Neural progenitor cell (in vitro differentiated cells): ENCODE measurements around the gene TOR3A.

ENCODE experiments used
- EZH2 ChIP-seq: fragments of 200-600 bp; sonication (generic); IDR thresholded peaks from 2 replicates; pipeline ENCODE4 v1.6.1; 2017; ENCODE audit warnings: antibody characterized with exemption, mild to moderate bottlenecking, moderate library complexity
- EZH2phosphoT487 ChIP-seq: fragments of 200-600 bp; sonication (generic); IDR thresholded peaks from 2 replicates; pipeline ENCODE4 v1.6.1; 2017; ENCODE audit warnings: antibody characterized with exemption
- TF ChIP-seq, protein P1 (sequence below): fragments of 200-600 bp; sonication (generic); IDR thresholded peaks from 2 replicates; pipeline ENCODE4 v1.5.1; 2017; ENCODE audit warnings: antibody characterized with exemption, mild to moderate bottlenecking

DNA sequence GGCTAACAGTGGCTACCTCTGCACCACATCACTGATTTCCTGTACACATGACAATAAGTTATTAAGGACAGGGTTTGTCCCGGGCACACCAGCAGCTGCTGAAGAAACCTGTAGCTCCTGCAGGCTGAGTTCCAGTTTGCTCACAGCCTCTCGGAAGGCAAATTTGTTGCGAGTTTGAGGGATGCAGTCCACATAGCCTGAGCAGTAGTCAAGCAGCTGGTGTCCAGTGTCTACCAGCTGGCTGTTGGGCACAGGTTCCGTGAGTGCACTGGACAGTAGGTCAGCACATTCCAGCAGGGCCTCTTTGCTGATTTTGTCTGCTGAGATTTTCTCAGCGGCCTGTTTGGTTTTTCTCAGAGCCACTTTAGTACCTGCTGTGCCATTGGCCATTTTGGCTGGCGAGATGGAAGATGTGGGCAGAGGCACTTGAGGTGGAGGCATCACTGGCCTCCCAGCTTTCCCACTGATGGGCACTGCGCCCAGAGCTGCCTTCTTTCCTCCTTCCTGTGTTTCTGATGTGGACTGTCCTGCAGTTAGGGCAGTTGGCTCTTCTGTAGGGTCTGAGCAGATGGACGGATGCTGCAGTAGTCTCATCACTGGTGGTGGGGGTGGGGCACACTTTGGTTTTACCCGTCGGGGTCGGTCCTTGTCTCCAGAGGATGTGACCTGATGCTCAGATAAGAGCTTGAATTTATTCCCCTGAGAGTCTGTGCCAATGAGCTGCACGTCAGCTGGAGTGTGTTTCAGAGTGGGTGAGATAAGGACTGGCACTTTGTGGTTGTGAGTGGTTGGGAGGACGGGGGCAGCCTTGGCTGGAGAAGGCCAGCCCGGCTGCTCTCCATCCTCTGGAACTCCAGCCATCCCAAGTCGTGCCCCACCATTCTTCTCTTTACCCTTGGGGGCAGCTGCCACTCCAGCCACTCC is 26.1 kb downstream of the TOR3A start:
- TF ChIP-seq EZH2phosphoT487 (no peak), EZH2 (no peak)
- TF ChIP-seq, protein P1, sequence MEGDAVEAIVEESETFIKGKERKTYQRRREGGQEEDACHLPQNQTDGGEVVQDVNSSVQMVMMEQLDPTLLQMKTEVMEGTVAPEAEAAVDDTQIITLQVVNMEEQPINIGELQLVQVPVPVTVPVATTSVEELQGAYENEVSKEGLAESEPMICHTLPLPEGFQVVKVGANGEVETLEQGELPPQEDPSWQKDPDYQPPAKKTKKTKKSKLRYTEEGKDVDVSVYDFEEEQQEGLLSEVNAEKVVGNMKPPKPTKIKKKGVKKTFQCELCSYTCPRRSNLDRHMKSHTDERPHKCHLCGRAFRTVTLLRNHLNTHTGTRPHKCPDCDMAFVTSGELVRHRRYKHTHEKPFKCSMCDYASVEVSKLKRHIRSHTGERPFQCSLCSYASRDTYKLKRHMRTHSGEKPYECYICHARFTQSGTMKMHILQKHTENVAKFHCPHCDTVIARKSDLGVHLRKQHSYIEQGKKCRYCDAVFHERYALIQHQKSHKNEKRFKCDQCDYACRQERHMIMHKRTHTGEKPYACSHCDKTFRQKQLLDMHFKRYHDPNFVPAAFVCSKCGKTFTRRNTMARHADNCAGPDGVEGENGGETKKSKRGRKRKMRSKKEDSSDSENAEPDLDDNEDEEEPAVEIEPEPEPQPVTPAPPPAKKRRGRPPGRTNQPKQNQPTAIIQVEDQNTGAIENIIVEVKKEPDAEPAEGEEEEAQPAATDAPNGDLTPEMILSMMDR: no peak
